ENCODE measurements around the gene MTMR10.

The MTMR10 gene

DNA sequence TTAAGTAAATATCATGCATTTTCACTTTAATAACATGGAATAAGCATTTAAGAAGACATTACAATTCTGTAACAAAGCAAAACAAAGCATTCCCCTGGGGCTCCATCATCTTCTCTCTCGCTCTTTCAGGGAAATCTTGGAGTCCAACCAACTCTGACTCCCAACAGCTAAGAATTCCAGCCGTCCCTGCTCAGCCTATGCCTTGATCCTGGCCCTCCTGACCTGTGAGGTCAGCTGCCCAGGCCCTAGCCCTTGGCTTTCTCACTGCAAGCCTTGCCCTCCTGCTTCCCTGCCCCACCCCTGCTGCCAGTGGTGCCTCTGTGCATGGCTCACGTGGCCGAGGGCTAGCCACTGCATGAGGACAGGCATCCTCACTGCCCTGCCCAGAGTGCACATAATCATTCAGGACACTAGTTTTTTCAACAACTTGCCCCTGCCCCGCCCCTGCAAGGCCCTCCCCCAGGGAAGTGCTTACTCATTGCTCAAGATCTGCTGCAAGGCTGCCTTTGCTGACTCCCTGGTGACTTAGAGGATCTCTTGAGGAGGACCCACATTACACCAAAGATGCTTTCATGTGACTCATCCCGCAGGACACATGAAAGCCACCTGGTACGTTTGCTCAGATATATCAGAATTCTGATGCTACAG is 37.6 kb downstream of the MTMR10 start:
- no peak for DNase-seq

DNA sequence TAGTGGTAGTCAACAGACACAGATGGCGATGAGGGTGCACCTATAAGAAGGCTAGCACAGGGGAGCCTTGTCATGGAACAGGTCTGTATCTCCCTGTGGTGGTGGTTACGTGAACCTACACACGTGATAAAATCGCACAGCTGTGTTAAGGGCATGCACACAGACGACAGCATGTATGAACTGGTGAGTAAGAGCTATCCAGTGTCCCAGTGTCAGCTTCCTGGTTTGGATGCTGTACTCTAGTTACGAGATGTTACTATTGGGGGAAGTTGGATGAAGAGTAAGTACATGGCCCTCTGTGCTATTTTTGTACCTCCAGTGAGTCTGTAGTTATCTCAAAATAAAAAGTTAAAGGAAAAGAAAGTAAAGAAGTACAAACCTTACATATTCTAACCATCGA is 38.2 kb downstream of the MTMR10 start:
- DNase-seq, result no peak

DNA sequence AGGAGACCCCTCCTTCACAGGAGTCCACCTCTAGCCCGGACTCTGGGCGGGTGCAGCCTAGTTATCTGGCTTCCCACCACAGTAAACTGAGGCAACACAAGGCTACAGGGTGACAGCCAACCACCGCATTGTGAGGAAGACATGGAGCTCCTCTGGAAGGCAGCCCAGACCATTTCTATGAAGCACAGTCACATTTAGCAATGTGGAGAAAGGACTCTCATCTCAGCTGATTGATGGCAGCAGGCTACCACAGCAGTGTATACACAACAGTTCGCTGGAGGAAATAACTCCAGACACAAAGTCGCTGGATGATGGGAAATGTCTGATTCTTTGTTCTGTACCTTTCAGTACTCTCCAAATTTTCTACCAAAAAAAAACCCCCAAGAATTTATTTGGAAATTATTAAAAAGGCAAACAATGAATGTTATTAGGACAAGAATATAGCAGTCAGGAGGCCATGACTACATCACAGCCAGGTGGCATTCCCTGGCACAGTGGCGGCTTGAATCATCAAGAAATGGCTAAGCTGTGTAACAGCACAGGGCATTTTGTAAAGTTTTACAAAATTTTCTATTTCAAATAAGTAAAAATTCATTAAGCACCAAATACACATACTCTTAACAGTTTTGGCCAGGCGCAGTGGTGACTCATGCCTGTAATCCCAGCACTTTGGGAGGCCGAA is 47.6 kb downstream of the MTMR10 start:
- no peak for DNase-seq

DNA sequence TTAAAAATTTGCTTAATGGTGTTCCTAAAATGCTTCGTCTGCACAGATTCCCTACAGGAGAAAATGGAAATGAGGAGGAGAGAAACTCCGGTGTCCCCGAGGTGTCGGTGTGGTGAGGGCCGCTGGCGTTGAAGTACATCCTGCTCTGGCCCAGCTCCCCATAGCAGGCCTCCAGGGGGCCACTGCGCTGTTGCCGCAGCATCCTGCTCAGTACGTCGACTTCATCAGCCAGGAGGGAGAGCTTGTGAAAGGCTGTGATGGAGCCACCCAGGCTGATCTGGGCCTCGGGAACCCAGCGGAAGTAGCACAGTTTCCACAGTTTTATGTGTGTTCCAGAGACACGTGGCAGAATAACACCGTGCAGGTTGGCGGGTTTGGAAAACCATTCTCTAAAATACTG is 49.9 kb downstream of the MTMR10 start:
- no peak for DNase-seq

DNA sequence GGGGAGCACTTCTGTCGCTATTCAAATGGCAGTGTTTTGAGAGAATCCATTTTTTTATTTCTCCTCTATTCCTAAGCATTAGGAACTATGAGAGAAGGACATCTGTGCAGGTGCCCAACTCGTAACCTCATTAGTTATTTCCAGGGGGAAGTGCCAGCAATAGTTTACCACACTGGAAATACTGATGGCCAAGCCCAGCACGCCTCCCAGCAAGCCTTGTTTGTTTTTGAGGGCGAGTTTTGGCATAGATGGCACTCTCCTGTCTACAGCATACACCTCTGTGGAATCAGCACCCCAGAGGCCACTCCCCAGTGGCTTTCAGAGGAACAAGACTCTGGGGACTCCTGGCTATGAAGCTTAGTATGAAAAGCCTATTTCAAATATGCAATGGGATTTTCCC is 51.1 kb downstream of the MTMR10 start:
- DNase-seq, result no peak

DNA sequence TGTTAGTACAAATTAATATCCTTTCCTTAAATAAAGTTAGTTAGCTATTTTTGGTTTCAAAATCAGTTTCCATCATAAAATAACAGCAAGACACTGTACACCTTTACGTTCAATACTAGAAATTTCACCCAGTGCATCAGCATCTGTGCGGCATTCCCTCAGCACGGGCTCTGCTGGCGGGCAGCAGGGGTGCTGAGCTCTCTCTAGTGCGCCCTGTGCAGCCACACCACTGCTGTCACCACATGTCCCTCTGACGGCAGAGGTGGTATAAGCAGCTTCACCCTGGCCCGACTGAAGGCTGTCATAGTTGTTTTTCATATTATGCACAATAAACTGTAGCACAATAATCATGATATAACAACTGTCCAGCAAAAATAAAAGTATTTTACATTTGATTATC is 52.3 kb downstream of the MTMR10 start:
- DNase-seq, result no peak

DNA sequence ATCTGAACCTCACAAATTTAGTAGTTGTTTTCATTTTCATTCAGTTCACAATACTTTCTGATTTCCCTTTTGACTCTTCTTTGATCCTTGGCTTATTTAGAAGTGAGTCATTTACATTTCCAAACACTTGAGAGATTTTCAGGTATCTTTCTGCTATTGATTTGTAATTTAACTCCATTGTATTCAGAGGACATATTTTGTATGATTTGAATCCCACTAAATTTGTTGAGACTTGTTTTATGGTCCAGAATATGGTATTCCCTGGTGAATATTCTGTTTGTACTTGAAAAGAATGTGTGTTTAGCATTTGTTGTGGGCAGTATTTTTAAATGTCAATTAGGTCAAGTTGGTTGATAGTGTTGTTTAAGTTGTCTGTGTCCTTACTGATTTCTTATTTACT is 58.1 kb downstream of the MTMR10 start:
- no peak for DNase-seq

DNA sequence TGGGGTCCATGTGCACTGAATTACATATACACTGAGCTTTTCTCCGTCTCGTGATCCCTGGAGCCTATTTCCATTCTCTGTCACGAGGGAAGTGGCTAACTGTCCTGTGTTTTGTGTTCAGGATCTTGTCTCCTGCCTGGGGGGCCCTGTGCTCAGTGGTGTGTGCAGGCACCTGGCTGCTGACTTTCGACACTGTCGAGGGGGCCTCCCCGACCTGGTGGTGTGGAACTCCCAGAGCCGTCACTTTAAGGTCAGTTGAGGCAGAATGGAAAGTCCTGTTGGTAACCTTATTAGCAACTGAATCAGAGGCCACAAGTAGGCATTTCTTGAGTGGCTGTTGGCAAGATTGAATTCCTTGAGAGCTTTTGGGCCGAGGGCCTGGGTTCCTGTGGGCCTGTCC is 61.0 kb downstream of the MTMR10 start:
- no peak for DNase-seq

DNA sequence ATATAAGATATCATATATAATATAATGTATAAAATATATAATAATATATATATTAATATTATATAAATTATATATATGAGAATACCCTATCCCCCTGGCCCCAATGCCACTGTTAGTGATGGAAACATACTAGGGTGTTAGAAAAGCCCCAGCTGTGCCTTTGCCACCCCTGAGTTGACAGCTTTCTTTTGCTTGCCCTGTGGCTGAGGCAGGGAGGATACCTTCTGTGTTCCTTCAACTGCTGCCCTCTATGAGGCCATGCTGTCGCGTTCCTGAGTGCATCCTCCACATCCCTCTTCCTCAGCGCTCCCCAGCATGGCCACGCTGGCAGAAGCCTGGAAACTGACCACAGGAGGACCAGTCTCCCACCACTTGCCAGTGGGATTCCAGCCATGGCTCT is 61.4 kb downstream of the MTMR10 start:
- DNase-seq, result no peak

DNA sequence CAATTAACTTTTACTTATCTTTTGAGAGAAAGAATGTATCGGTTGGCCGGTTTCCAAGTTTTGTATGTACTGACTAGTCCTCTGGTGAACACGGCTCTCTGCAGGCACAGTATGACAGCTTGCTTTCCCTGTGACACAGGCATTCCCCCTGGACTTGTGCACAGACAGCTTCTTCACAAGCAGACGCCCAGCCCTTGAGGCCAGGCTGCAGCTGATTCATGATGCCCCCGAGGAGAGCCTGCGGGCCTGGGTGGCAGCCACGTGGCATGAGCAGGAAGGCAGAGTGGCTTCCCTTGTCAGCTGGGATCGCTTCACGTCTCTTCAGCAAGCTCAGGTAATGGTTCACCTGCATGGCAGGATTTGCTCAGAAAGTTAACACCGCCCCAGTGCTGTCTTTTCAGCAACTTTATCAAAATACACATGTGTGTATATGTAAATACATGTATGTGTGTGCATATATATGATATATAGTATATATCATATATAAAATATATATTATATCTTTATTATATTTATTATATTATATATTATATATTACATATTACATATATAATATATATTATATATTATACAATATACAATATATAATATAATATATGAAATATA is 62.3 kb downstream of the MTMR10 start:
- DNase-seq, result no peak

DNA sequence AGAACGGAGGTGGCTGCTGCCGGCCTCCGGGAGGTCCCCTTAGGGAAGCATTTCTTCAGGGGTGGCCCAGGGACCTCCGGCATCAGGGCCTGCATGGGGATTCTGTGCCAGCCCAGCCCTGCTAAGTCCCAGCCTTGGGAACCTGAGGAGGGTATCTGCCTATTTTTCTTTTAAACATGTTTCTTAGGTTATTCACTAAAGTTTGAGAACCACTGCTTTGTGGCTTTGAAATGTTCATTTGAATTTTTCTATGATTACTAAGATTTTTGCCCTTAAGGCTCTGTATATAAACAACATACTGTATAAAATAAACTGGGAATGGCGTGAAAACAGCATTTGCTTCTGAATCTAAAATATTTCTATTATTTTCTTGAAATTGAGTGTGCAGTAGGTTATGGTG is 63.4 kb downstream of the MTMR10 start:
- DNase-seq, result no peak

DNA sequence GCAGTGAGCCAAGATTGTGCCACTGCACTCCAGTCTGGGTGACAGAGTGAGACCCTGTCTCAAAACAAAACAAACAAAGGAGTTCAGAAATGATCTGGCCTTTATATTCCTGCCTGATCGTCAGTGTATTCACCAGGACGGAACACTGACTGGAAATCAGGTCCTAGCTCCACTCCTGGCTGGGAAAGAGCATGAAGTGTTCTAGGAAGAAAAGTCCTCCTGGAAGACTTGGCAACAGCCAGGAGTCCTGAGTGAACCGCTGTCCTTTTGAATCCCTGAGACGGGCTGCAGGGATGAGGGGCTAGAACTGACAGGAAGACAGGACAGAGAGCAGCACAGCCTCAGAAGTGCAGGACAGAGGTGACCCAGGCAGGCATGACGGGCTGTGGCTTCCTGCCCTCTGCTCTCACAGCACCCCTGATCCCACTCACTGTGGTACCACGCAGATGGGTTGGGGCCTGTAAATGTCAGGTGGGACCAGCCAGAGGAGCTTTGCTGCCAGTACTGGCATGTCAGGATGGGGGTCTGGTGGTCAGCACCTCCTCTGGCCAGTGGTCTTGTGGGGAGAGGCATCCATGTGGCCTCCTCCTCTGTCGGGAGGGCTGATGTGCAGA is 64.2 kb downstream of the MTMR10 start:
- no peak for DNase-seq

DNA sequence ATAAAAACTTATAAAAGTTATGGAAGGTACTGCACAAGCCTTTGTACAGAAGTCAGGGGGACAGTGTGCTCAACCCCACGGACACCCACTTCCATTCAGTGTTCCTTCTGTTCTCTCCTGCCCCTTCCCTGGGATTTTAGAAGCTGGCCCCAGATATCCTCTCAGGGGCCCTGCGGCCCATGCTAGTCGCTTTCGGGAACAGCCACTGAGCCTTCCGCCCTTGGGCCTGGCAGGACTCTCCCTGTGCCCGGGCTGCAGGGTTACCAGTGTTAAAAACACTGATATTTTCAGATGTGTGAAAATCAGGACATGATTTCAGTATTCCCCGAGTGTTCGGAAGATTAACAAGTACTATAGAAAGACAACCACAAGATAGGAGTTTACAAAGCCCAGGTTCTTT is 65.3 kb downstream of the MTMR10 start:
- DNase-seq, result no peak

DNA sequence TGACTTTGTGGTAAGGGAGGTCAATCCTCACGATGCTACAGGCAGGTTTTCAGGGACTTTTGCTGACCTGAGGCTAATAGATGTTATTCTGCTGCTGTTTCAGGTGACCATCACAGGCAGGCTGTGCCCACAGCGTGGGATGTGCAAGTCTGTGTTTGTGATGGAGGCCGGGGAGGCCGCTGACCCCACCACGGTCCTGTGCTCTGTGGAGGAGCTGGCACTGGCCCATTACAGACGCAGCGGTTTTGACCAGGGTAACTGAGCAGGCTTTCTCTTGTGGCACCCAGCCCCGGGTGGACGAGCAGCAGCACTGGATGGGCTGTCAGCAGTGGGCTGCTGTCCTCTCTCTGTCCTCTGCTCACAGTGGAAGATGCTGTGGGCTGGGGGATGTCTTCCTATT is 65.7 kb downstream of the MTMR10 start:
- DNase-seq, result no peak

DNA sequence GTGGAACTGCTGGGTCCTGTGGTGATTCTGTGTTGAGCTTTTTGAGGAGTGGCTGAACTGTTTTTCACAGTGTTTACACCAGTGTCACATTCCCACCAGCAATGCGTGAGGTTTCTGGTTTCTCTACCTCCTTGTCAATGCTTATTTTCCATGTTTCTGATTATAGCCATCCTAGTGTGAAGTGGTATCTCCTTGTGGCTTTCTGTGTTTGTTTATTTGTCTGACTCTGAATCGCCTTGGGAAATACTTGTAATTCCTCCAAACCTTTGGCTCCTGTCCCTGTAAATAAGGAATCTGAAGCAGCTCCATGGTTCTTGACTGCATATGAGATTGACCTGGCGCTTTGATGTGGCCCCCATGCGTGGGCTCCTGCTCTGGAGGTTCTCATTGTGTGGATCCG is 67.1 kb downstream of the MTMR10 start:
- no peak for DNase-seq

DNA sequence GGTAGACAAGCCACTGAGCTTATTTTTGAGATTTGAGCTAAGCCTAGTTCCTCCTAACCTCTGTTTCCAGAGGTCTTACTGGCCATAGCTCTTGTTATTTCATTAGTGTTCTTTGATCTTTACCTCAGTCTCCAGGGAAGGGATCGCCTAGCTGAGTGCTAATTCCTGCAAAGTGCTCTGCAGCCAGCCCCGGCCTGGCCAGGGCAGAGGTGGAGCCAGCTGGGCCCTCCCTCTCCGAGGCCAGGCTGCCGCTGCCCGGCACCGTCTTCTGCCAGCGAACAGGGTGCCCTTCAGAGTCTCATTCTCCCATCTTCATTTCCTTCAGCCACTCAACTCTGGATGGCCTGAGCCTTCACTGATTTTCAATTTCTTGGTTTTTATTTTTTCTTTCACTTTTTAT is 68.0 kb downstream of the MTMR10 start:
- DNase-seq, result no peak

DNA sequence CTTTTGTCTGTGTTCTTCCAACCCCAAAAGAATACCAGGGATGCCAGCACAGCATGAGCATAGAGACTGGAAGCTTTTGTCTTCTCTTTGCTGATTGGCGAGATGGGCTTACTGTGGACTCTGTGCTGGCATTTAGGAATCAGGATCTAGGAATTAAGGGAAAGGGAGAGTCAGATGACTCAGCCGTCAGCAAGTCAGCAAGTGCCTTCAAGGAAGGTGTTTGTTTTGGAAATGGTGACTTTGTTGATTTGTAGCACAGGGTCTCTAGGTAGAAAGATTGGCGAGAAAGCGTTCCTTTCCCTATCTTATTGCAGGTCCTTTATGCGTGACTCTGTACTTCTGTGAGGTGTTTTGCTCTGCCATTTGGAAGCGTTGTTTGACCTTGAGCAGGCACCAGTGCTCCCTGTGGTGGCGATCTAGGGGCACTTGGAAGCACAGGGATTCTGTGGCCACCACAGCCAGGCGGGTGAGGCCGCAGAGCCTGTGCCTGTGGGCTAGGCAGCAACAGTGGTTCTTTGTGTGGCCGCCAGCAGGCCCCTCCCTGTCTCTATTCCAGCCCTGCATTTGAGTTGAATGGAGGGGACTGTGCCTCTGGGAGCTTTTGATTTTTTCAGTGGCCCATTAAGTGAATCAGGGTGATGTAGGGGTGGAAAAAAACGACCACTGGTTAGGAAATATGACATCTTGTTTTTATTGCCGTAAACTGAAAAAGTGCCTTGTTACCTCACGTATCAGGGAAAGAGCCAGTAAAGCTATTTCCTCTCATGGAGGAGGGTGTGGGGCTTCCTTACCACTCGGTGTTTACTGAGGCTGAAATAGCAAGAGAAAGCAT is 68.7 kb downstream of the MTMR10 start:
- no peak for DNase-seq

DNA sequence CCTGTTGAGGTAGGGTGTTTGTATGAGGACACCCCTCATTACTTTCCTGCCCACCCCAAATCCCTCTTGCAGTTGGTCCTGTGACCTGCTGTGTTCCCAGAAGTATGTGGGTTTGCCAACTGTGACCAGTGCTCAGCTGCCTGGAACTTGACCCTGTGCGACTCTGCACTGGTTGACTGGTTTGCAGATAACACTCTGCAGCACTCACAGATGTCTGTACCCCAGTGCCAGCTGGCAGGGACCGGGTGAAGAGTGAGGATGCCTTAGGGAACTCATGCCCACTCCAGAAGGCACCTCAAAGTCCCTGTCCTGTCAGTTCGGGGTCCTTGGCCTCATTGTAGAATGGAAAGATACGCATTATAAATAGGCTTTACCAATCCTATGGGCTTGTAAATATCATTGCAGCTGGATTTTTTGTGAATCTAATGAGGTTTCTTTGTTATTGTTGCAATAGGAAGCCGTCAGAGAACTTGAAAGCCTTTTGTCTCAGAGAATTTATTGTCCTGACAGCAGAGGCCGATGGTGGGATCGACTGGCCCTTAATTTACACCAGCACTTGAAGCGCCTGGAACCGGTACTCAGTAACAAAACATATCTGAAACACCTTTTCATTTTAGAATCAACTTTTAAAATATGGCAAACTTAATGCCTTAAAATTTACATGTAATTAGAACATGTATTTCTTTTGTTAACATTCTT is 69.5 kb downstream of the MTMR10 start:
- DNase-seq, result no peak

DNA sequence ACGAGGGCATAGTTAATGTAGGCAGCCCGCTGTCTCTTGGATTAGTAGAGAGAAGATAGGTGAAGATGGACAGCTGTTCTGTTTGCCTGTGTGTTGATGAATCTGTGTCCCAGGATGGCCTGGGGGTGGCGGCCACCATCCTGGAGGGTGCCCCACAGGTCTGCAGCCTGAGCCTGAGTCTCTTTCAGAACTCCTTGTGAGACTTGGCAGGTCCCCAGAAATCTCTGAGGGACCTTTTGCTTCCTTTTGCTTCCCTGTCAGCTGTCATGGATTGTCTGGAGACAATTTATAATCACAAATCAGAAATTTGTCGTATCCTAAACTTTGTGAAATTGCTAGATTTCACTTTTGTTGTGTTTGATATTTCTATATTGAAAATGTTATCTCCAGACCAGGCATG is 70.3 kb downstream of the MTMR10 start:
- DNase-seq, result no peak

DNA sequence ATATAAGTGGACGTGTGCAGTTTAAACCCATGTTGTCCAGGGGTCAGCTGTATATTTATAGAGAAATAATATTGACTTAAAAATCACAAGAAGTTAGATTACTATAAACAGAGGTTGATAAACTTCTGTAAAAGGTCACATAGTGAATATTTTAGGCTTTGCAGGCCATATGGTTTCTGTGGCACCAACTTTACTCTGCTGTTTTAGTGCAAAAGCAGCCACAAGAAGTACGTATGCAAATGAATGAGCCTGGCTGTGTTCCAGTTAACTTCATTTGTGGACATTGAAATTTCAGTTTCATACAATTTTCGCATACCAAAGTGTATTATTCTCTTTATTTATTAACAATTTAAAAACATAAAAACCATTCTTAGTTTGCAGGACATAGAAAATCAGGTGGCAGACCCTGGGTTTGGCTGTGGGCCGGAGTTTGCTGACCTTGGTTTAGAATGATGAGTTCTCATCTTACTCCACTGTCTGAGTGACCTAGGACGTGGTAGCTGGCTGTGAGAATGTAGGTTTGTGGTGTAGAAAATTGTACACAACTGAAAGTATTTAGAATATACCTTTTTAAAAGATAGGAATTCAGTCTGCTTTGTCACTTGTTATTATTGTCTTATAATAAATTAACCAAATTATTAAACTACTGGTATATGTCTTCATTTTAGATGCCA is 71.4 kb downstream of the MTMR10 start:
- no peak for DNase-seq

DNA sequence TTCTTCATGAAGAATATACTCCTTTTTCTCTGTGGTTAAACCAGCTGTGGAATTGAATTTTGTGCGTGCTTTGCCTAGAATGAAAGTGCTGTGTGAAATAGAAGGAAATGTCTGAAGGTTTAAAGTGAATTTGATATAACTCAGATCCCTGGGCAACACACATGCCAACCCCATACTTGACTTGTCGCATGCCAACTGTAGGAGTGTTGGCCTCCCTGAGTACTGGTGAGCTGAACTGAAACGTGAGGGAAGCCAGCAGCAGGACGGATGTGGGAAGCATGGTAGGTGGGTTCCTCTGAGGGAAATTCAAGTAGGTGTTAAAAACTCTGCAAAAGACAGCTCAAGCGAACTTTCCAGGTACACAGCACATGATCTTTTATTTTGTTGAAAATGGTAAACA is 73.1 kb downstream of the MTMR10 start:
- no peak for DNase-seq

DNA sequence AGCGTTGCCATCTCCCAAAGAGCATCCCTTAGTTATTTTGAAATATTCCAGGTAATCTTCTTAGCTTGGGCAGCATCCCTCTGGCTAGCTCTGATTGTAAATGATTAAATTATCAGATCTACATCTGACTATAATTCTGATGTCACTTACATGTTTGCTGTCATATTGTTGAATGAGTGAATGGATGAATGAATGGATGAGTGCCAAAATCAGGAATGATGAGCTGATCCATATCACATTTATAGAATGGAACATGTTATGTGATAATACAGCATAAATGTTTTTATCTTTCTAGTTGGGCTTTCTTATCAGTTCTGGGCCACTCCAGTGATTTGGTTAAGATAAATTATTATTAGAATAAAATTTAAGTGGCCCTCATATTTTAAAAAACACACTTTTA is 73.8 kb downstream of the MTMR10 start:
- no peak for DNase-seq

Data from activated CD4-positive, alpha-beta T cell treated with anti-CD3 and anti-CD28 coated beads for 1 hour (primary cell).